HCT116 (cell line): ENCODE results near the gene RBP7. TPM values are rescaled to one million over a fixed set of nuclear protein-coding genes. Genes with fewer than 3 reads are reported as not detected.

Experiments
- ATAC-seq: fragments of 200-7000 bp; cut with Tn5 transposase; 2 replicates; pipeline ENCODE4 v1.9.1; 2020; ENCODE audit warnings: mild to moderate bottlenecking, moderate library complexity
- BruUV-seq: library from RNA; stranded (reverse); fragments of 400-500 nt; replicated peaks from 2 replicates; lab custom pipeline; 2021; lab: Mats Ljungman, UMichigan
- CTCF ChIA-PET: fragments of 300-600 bp; sonication (Branson Sonifier 250); formaldehyde crosslinking; loops from one replicate; lab custom pipeline; 2021; ENCODE audit warnings: antibody characterized with exemption; lab: Charles Lee
- POLR2A ChIA-PET: fragments of 300-600, 350-600 bp; sonication (Branson Sonifier 250); formaldehyde crosslinking; loops from one replicate; lab custom pipeline; 2021; ENCODE audit warnings: antibody characterized with exemption; lab: Charles Lee
- RAD21 ChIA-PET, 2 experiments: fragments of 300-600 bp; sonication (Branson Sonifier 250); formaldehyde crosslinking; loops; one replicate each; lab custom pipeline; 2023; ENCODE audit warnings: low total read pairs in 2 of 2; ENCODE audit not compliant: uncharacterized antibody in 2 of 2, unreplicated experiment in 2 of 2, low non-redundant PET in 1 of 2; lab: Charles Lee
- DNase-seq: peaks from one replicate; pipeline ENCODE4 v3.0.0-alpha.2; 2010; ENCODE audit warnings: low read depth, low spot score
- H2AFZ ChIP-seq: fragments of 200-600 bp; shearing (Covaris generic), sonication (generic); 2 replicates; pipeline ENCODE4 v1.6.1; 2017; ENCODE audit warnings: low read depth, mixed run types, mixed read lengths, antibody characterized with exemption, low read length; ENCODE audit not compliant: poor library complexity, severe bottlenecking
- H3K27ac ChIP-seq: 2 replicates; pipeline ENCODE4 v1.5.1; 2012; ENCODE audit warnings: low read depth, low read length
- H3K27me3 ChIP-seq: fragments of 200-600 bp; sonication (generic); 2 replicates; pipeline ENCODE4 v1.6.1; 2016; ENCODE audit warnings: mixed run types, low read length, mixed read lengths; ENCODE audit not compliant: insufficient read depth
- H3K36me3 ChIP-seq, 2 experiments: fragments of 200-500 bp in 1 of 2; fragments of 200-600 bp in 1 of 2; sonication (Bioruptor generic) in 1 of 2; sonication (generic) in 1 of 2; 2 replicates each; pipeline versions ENCODE4 v1.5.1 to v1.6.1; 2014 to 2016; ENCODE audit warnings: low read length in 2 of 2, inconsistent platforms in 1 of 2, mixed read lengths in 1 of 2, mixed run types in 1 of 2; ENCODE audit not compliant: insufficient read depth in 2 of 2, control insufficient read depth in 1 of 2
- H3K4me1 ChIP-seq, 2 experiments: fragments of 200-600 bp in 1 of 2; sonication (generic) in 1 of 2; 2 replicates each; pipeline versions ENCODE4 v1.5.1 to v1.6.1; 2012 to 2017; ENCODE audit warnings: low read length in 2 of 2, inconsistent platforms in 1 of 2, mild to moderate bottlenecking in 1 of 2, mixed read lengths in 1 of 2, mixed run types in 1 of 2, moderate library complexity in 1 of 2; ENCODE audit not compliant: insufficient read depth in 2 of 2, control insufficient read depth in 1 of 2
- H3K4me2 ChIP-seq: fragments of 200-600 bp; sonication (generic); 2 replicates; pipeline ENCODE4 v1.6.1; 2017; ENCODE audit warnings: mixed run types, low read length, mixed read lengths
- H3K4me3 ChIP-seq, 2 experiments: fragments of 200-600 bp in 1 of 2; sonication (generic) in 1 of 2; replicated peaks in 1 of 2; 2 replicates each; pipeline ENCODE4 v1.5.1; 2011 to 2016; ENCODE audit warnings: low read length in 2 of 2, control low read depth in 1 of 2, low read depth in 1 of 2, mild to moderate bottlenecking in 1 of 2, mixed read lengths in 1 of 2, mixed run types in 1 of 2
- H3K79me2 ChIP-seq: fragments of 200-600 bp; sonication (generic); 2 replicates; pipeline ENCODE4 v1.6.1; 2017; ENCODE audit warnings: mild to moderate bottlenecking, mixed run types, low read length, moderate library complexity, mixed read lengths; ENCODE audit not compliant: insufficient read depth
- H3K9ac ChIP-seq: fragments of 200-600 bp; sonication (generic); 2 replicates; pipeline ENCODE4 v1.6.1; 2016; ENCODE audit warnings: low read length, mixed read lengths
- H3K9me2 ChIP-seq: fragments of 200-600 bp; sonication (generic), shearing (Covaris generic); 2 replicates; pipeline ENCODE4 v1.6.1; 2017; ENCODE audit warnings: mixed run types, mild to moderate bottlenecking, moderate library complexity; ENCODE audit not compliant: insufficient read depth
- H3K9me3 ChIP-seq, 2 experiments: fragments of 200-500 bp in 1 of 2; fragments of 200-600 bp in 1 of 2; sonication (Bioruptor generic) in 1 of 2; sonication (generic) in 1 of 2; 2 replicates each; pipeline ENCODE4 v1.6.1; 2014 to 2017; ENCODE audit warnings: low read length in 2 of 2, mixed read lengths in 2 of 2, inconsistent platforms in 1 of 2, low read depth in 1 of 2, mild to moderate bottlenecking in 1 of 2, mixed run types in 1 of 2, moderate library complexity in 1 of 2; ENCODE audit not compliant: control insufficient read depth in 1 of 2, insufficient read depth in 1 of 2
- H4K20me1 ChIP-seq: fragments of 200-600 bp; sonication (generic), shearing (Covaris generic); 2 replicates; pipeline ENCODE4 v1.6.1; 2017; ENCODE audit warnings: mixed run types, mild to moderate bottlenecking, moderate library complexity; ENCODE audit not compliant: insufficient read depth
- CEBPB ChIP-seq: IDR thresholded peaks from 2 replicates; pipeline ENCODE4 v1.6.1; 2012; ENCODE audit warnings: low read depth
- ELF1 ChIP-seq: IDR thresholded peaks from 2 replicates; pipeline ENCODE4 v1.6.1; 2012; ENCODE audit warnings: low read depth, borderline replicate concordance
- EZH2 ChIP-seq: fragments of 200-600 bp; sonication (generic); IDR thresholded peaks from 2 replicates; pipeline ENCODE4 v1.6.1; 2017; ENCODE audit warnings: antibody characterized with exemption, mixed run types
- JUND ChIP-seq: IDR thresholded peaks from 2 replicates; pipeline ENCODE4 v1.6.1; 2012
- RAD21 ChIP-seq: IDR thresholded peaks from 2 replicates; pipeline ENCODE4 v1.6.1; 2012; ENCODE audit warnings: low read depth, mild to moderate bottlenecking
- SP1 ChIP-seq: IDR thresholded peaks from 2 replicates; pipeline ENCODE4 v1.6.1; 2012; ENCODE audit warnings: low read depth
- TCF7L2 ChIP-seq: IDR thresholded peaks from 2 replicates; pipeline ENCODE4 v1.7.0; 2011; ENCODE audit warnings: borderline replicate concordance, inconsistent platforms; ENCODE audit not compliant: insufficient read depth, insufficient read length; ENCODE audit errors: extremely low read depth
- YY1 ChIP-seq: IDR thresholded peaks from 2 replicates; pipeline ENCODE4 v1.6.1; 2011; ENCODE audit warnings: low read length, low read depth, moderate library complexity, mild to moderate bottlenecking; ENCODE audit not compliant: insufficient replicate concordance; ENCODE audit errors: extremely low read depth
- ZFX ChIP-seq: fragments of 450-650 bp; IDR thresholded peaks from 2 replicates; pipeline ENCODE4 v1.6.1; 2017
- ZNF274 ChIP-seq: fragments of 200-500 bp; sonication (Bioruptor generic); IDR thresholded peaks from 2 replicates; pipeline ENCODE4 v1.6.1; 2014; ENCODE audit warnings: mild to moderate bottlenecking, low read depth, low read length, inconsistent platforms
- intact Hi-C: fragments of 100-400 bp; cut with micrococcal nuclease; formaldehyde crosslinking; loops from 2 replicates; pipeline ENCODE4 v1.10.0; 2022
- total RNA-seq: library from RNA; stranded (reverse); gene quantifications from one replicate; pipeline ENCODE4 v1.2.1, GENCODE V29; 2021; ENCODE audit not compliant: unreplicated experiment
- TF ChIP-seq, protein P1 (sequence below), 3 experiments: fragments of 200-600 bp in 1 of 3; sonication (generic) in 1 of 3; IDR thresholded peaks in 2 of 3; conservative IDR thresholded peaks in 1 of 3; 2 replicates each; pipeline ENCODE4 v1.5.1; 2012 to 2017; ENCODE audit warnings: low read depth in 2 of 3, low read length in 2 of 3, antibody characterized with exemption in 1 of 3, borderline replicate concordance in 1 of 3, control low read depth in 1 of 3, mild to moderate bottlenecking in 1 of 3, mixed read lengths in 1 of 3, mixed run types in 1 of 3, moderate library complexity in 1 of 3; ENCODE audit not compliant: insufficient read depth in 1 of 3

The RBP7 gene
- total RNA-seq, 1 experiment from 2014 or later, result 45.6 TPM

DNA sequence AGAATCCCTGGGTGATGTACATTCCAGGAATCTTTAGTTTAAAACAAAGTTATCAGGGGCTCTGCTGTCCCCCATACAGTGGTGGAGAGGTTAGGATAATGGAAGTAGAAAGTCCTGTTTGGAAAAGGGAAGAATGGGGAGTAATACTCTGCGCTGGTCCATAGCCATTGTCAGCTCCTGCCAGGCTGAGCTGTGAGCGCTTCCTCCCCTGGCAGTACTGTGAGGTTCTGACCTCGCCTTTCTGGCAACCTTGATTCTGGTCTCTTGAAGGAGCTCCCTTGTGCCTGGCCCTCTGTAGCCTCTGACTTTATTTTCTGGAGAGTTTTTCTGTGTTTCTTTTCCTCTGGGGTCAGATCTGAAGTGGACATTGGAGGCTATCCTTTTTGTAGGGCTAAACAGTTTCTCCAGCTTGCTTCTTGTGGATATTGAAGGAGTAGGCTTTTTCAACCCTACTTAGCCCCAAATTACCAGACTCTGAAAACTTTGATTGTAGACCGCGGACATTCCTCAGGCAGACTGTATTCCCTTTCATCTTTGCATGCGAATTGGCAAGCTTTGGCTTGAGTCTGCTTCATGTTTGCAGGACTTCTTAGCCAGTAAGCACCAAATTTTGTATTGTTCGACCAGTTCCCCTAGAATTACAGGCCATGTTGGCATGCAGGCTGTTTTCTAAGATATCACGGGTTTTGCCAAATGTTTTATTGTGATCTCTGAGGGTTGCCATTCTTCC is 49.5 kb downstream of the RBP7 start:
- no peak overlapping the region for H3K9ac ChIP-seq
- DNase-seq (no peak), ATAC-seq (no peak)
- H3K79me2 ChIP-seq, result peaks cover 91% of the 10 kb centered on the region
- no peaks in the 10 kb centered on the region for H3K9me2 ChIP-seq
- no peak overlapping the region for H3K27ac ChIP-seq
- no peaks in the 10 kb centered on the region for H3K36me3 ChIP-seq
- H3K27me3 ChIP-seq, result no peaks in the 10 kb centered on the region
- CTCF ChIA-PET, result no interaction called here
- no peaks in the 10 kb centered on the region for H3K9me3 ChIP-seq
- no peak overlapping the region for H2AFZ ChIP-seq
- RAD21 ChIA-PET, result no interaction called here
- POLR2A ChIA-PET, result no interaction called here
- no peak overlapping the region for H3K4me3 ChIP-seq
- intact Hi-C loops, result no loop called here
- peaks cover 0 to 3% of the 10 kb centered on the region in 2 experiments; a peak in 1 of 4 replicates for H3K4me1 ChIP-seq
- TF ChIP-seq, protein P1, sequence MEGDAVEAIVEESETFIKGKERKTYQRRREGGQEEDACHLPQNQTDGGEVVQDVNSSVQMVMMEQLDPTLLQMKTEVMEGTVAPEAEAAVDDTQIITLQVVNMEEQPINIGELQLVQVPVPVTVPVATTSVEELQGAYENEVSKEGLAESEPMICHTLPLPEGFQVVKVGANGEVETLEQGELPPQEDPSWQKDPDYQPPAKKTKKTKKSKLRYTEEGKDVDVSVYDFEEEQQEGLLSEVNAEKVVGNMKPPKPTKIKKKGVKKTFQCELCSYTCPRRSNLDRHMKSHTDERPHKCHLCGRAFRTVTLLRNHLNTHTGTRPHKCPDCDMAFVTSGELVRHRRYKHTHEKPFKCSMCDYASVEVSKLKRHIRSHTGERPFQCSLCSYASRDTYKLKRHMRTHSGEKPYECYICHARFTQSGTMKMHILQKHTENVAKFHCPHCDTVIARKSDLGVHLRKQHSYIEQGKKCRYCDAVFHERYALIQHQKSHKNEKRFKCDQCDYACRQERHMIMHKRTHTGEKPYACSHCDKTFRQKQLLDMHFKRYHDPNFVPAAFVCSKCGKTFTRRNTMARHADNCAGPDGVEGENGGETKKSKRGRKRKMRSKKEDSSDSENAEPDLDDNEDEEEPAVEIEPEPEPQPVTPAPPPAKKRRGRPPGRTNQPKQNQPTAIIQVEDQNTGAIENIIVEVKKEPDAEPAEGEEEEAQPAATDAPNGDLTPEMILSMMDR (IDR thresholded peaks at IDR 0.05 in 2 of 3, conservative IDR thresholded peaks at IDR 0.05 in 1 of 3; ENCODE audit: borderline replicate concordance in 1 of 3, insufficient read depth in 1 of 3, low read depth in 2 of 3, low read length in 2 of 3), result no peak
- TF ChIP-seq RAD21 (no peak), YY1 (no peak), EZH2 (no peak), SP1 (no peak), CEBPB (no peak), ZFX (no peak), ELF1 (no peak), TCF7L2 (no peak), JUND (no peak), ZNF274 (no peak)
- TF ChIP-seq, all 23 proteins: peak for 0
- H3K4me2 ChIP-seq, result no peak overlapping the region
- BruUV-seq, result no TSS peak
- no peaks in the 10 kb centered on the region for H4K20me1 ChIP-seq
